Tongue (tissue), 2 donors: Measurements from ENCODE around the gene SPINT4. TPM values are rescaled to one million over a fixed set of nuclear protein-coding genes. Genes with fewer than 3 reads are reported as not detected.
"Not testable (repeated sequence)": the region's sequence is repeated elsewhere in the genome, so short reads cannot be mapped to it uniquely, and the experiment has no call there.

Source experiments
- DNase-seq: peaks from one replicate; pipeline ENCODE4 v3.0.0-alpha.2; 2015
- total RNA-seq: library from RNA; depleted of rRNA; stranded (reverse); fragments of >200 nt; gene quantifications from one replicate; pipeline ENCODE4 v1.2.3, GENCODE V29; 2014

Gene SPINT4
- total RNA-seq = not detected

GRCh38 chr20:45722047-45722446 is at the start of gene SPINT4:
SPINT4 (plus strand) TSS chr20:45722347; CDS start chr20:45722368, 21 bp downstream.
- no peak for DNase-seq

GRCh38 chr20:45672765-45673164 is 49.4 kb upstream of the SPINT4 start:
- no peak for DNase-seq

- no peak for DNase-seq
These were observed 42.5 kb upstream of the SPINT4 start for GRCh38 chr20:45679650-45680049.

GRCh38 chr20:45685896-45686295 is 36.3 kb upstream of the SPINT4 start:
- DNase-seq = no peak

- DNase-seq = not testable (repeated sequence)
These were observed 28.8 kb upstream of the SPINT4 start for GRCh38 chr20:45693346-45693745.

- DNase-seq = no peak
These were observed 26.7 kb upstream of the SPINT4 start for GRCh38 chr20:45695496-45695895.

GRCh38 chr20:45701104-45701503 is 21.0 kb upstream of the SPINT4 start:
- DNase-seq = no peak

GRCh38 chr20:45701873-45702272 is 20.3 kb upstream of the SPINT4 start, which contains the start of gene WFDC13:
WFDC13 (plus strand) TSS chr20:45702038; CDS start chr20:45702124, 86 bp downstream.
- no peak for DNase-seq

- DNase-seq = peak; percentile 5
These were observed 17.0 kb upstream of the SPINT4 start, which contains the start of gene WFDC10B for GRCh38 chr20:45704969-45705637. WFDC10B (minus strand) TSS chr20:45705019; CDS start chr20:45685992, 19,027 bp downstream.

- DNase-seq = not testable (repeated sequence)
These were observed 5.9 kb upstream of the SPINT4 start for GRCh38 chr20:45716141-45716688.

GRCh38 chr20:45725134-45725533 is 3.0 kb downstream of the SPINT4 start:
- DNase-seq = no peak

GRCh38 chr20:45727044-45727443 is 4.9 kb downstream of the SPINT4 start:
- no peak for DNase-seq

GRCh38 chr20:45732199-45732598 is 10.1 kb downstream of the SPINT4 start:
- DNase-seq = no peak

- no peak for DNase-seq
These were observed 13.4 kb downstream of the SPINT4 start for GRCh38 chr20:45735552-45735951.

- no peak for DNase-seq
These were observed 13.8 kb downstream of the SPINT4 start for GRCh38 chr20:45735988-45736387.

GRCh38 chr20:45742596-45742995 is 20.4 kb downstream of the SPINT4 start:
- DNase-seq = no peak

- no peak for DNase-seq
These were observed 22.9 kb downstream of the SPINT4 start for GRCh38 chr20:45745015-45745414.

GRCh38 chr20:45751721-45752120 is 29.6 kb downstream of the SPINT4 start:
- no peak for DNase-seq

- DNase-seq = no peak
These were observed 30.6 kb downstream of the SPINT4 start for GRCh38 chr20:45752746-45753145.

- no peak for DNase-seq
These were observed 35.9 kb downstream of the SPINT4 start for GRCh38 chr20:45758096-45758495.

- not testable (repeated sequence) for DNase-seq
These were observed 37.8 kb downstream of the SPINT4 start for GRCh38 chr20:45759921-45760320.

- DNase-seq = not testable (repeated sequence)
These were observed 39.8 kb downstream of the SPINT4 start for GRCh38 chr20:45761966-45762365.

GRCh38 chr20:45764618-45765282 is 42.6 kb downstream of the SPINT4 start:
- not testable (repeated sequence) for DNase-seq
